ENCODE data around the gene JAZF1.

JAZF1 gene

DNA sequence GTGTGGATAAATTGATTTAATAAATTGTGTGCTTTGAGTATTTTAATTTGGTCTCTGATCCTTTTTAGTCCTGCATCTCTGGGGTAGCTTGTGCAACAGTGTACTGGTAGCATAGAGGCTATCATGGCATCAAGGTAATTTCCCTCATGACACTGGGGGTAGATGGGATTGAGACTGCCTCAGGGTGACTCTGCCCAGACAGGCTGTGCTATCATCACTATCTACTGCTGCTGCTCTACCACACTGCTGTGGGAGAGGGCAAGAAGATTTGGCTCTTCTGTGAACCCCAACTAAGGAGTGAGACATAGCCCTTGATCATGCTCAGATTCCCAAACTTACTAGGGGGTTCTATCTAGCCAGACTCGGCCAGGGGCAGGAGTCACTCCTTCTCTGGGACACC, 43.6 kb upstream of the JAZF1 start:
- CTCF ChIA-PET, result no interaction called here

GRCh38 chr7:28222636-28223035, 42.0 kb upstream of the JAZF1 start:
- TF ChIP-seq, protein P1, sequence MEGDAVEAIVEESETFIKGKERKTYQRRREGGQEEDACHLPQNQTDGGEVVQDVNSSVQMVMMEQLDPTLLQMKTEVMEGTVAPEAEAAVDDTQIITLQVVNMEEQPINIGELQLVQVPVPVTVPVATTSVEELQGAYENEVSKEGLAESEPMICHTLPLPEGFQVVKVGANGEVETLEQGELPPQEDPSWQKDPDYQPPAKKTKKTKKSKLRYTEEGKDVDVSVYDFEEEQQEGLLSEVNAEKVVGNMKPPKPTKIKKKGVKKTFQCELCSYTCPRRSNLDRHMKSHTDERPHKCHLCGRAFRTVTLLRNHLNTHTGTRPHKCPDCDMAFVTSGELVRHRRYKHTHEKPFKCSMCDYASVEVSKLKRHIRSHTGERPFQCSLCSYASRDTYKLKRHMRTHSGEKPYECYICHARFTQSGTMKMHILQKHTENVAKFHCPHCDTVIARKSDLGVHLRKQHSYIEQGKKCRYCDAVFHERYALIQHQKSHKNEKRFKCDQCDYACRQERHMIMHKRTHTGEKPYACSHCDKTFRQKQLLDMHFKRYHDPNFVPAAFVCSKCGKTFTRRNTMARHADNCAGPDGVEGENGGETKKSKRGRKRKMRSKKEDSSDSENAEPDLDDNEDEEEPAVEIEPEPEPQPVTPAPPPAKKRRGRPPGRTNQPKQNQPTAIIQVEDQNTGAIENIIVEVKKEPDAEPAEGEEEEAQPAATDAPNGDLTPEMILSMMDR (IDR thresholded peaks at IDR 0.05; ENCODE audit: control extremely low read depth, extremely low read depth, low read depth, missing control alignments), result no peak
- CTCF ChIA-PET, result interaction anchor here (1.5 kb wide), 1 partner anchor 28 kb away, joined by 3 read pairs; no protein-coding TSS in a partner anchor
- no peak for DNase-seq (ENCODE audit: extremely low spot score)
- POLR2A ChIA-PET, result no interaction called here

More for the DNA sequence above, 43.6 kb upstream of the JAZF1 start:
- TF ChIP-seq, protein P1 (IDR thresholded peaks at IDR 0.05; ENCODE audit: control extremely low read depth, extremely low read depth, low read depth, missing control alignments), result no peak
- POLR2A ChIA-PET, result no interaction called here
- no peak for DNase-seq (ENCODE audit: extremely low spot score)

DNA sequence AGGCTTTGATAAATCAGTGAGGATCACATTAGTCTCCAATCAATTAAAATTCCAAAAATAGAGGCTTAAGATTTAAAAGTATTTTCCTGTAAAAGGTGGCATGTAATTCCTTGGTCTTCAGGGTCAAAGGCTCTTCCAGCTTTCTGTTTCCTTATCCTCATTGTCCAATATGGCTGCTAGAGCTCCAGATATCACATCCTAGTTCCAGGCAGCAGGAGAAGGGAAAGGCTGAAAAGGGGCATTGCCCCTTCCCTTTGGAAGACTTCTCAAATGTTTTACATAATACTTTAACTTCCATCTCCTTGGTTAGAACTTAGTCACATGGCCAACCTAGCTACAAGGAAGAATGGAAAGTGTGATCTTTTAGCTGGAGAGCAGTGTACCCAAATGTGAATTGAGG, 39.2 kb upstream of the JAZF1 start:
- POLR2A ChIA-PET, result no interaction called here
- CTCF ChIA-PET, result no interaction called here
- no peak for DNase-seq (ENCODE audit: extremely low spot score)
- TF ChIP-seq, protein P1 (IDR thresholded peaks at IDR 0.05; ENCODE audit: control extremely low read depth, extremely low read depth, low read depth, missing control alignments), result no peak

DNA sequence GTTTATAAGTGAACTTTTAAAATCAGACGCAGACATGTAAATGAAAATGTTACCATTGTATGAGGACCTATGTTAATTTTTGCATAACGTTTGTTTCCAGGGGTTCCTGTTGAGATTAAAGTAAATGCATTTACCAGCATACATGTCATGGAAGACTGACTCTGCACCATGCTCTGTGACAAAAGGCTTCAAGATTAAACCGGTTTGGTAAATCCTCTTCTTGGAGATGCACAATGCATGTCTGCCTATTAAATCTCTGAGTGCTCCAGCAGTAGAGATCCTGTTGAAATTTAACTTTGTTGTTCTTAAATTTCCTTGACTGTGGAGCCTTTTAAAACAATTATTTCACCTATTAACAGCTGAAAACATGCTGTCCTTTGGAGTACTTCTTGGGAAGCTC, 36.5 kb upstream of the JAZF1 start:
- no peak for DNase-seq (ENCODE audit: extremely low spot score)
- CTCF ChIA-PET, result no interaction called here
- TF ChIP-seq, protein P1 (IDR thresholded peaks at IDR 0.05; ENCODE audit: control extremely low read depth, extremely low read depth, low read depth, missing control alignments), result no peak
- POLR2A ChIA-PET, result no interaction called here

GRCh38 chr7:28211006-28211405, 30.4 kb upstream of the JAZF1 start:
- POLR2A ChIA-PET, result no interaction called here
- no peak for DNase-seq (ENCODE audit: extremely low spot score)
- CTCF ChIA-PET, result no interaction called here
- TF ChIP-seq, protein P1 (IDR thresholded peaks at IDR 0.05; ENCODE audit: control extremely low read depth, extremely low read depth, low read depth, missing control alignments), result no peak

GRCh38 chr7:28208506-28208905, 27.9 kb upstream of the JAZF1 start:
- DNase-seq (ENCODE audit: extremely low spot score), result no peak
- POLR2A ChIA-PET, result interaction anchor here (0.7 kb wide), 1 partner anchor 255 kb away, joined by 3 read pairs; no protein-coding TSS in a partner anchor
- CTCF ChIA-PET, result no interaction called here
- TF ChIP-seq, protein P1 (IDR thresholded peaks at IDR 0.05; ENCODE audit: control extremely low read depth, extremely low read depth, low read depth, missing control alignments), result no peak
